Gastrocnemius medialis (tissue), 4 donors: ENCODE measurements around the gene BCAS4.

Experiments used
- CTCF ChIP-seq, 5 experiments: fragments of 450-650 bp in 3 of 5; fragments of 200-600 bp in 2 of 5; sonication (generic) in 2 of 5; IDR thresholded peaks in 4 of 5; conservative IDR thresholded peaks in 1 of 5; 1 replicate in 4 of 5; 2 replicates in 1 of 5; pipeline ENCODE4 v1.5.1; 2016 to 2019; ENCODE audit warnings: antibody characterized with exemption in 5 of 5, mild to moderate bottlenecking in 3 of 5, moderate library complexity in 3 of 5
- POLR2A ChIP-seq, 2 donors: fragments of 450-650 bp; IDR thresholded peaks; one replicate each; pipeline ENCODE4 v1.6.1; 2017; ENCODE audit warnings: antibody characterized with exemption in 2 of 2, mild to moderate bottlenecking in 2 of 2, moderate library complexity in 2 of 2

GRCh38 chr20:50774515-50774914 is 20.3 kb upstream of the BCAS4 start:
- TF ChIP-seq CTCF (IDR thresholded peaks at IDR 0.05 in 4 of 5, conservative IDR thresholded peaks at IDR 0.05 in 1 of 5): no peak
- TF ChIP-seq POLR2A (IDR thresholded peaks at IDR 0.05): no peak
